ENCODE results near the gene MESD. TPM values are rescaled to one million over a fixed set of nuclear protein-coding genes. Genes with fewer than 3 reads are reported as not detected.

The MESD gene
- total and polyA plus RNA-seq, 9 of the 15 experiments (the other 6 are each of a cell fraction or from before 2014, with no cell fraction given): 11.3 to 39.7 (median 22.8) TPM

- no peak for TF ChIP-seq ERF (CRISPR knock-in tag; IDR thresholded peaks at IDR 0.05)
- peak; percentile 76 for TF ChIP-seq REST (IDR thresholded peaks at IDR 0.05; ENCODE audit: borderline replicate concordance)
- TF ChIP-seq REST (CRISPR knock-in tag; IDR thresholded peaks at IDR 0.05; ENCODE audit: low read depth): no peak
- no peak for TF ChIP-seq NBN (IDR thresholded peaks at IDR 0.05; ENCODE audit: low read depth)
- TF ChIP-seq CBFA2T3 (IDR thresholded peaks at IDR 0.05): no peak
- no peak for TF ChIP-seq ZBTB2 (IDR thresholded peaks at IDR 0.05)
- TF ChIP-seq ZNF655 (CRISPR knock-in tag; IDR thresholded peaks at IDR 0.05): no peak
- TF ChIP-seq CC2D1A (IDR thresholded peaks at IDR 0.05): 0 out of 2 replicates have a peak, but pooled peaks have one; percentile 43
- TF ChIP-seq FOXM1 (IDR thresholded peaks at IDR 0.05; ENCODE audit: low read depth): no peak
- no peak for TF ChIP-seq FOXM1 (CRISPR knock-in tag; IDR thresholded peaks at IDR 0.05; ENCODE audit: low read depth)
- TF ChIP-seq, protein P1, sequence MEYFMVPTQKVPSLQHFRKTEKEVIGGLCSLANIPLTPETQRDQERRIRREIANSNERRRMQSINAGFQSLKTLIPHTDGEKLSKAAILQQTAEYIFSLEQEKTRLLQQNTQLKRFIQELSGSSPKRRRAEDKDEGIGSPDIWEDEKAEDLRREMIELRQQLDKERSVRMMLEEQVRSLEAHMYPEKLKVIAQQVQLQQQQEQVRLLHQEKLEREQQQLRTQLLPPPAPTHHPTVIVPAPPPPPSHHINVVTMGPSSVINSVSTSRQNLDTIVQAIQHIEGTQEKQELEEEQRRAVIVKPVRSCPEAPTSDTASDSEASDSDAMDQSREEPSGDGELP (CRISPR knock-in tag; IDR thresholded peaks at IDR 0.05; ENCODE audit: borderline replicate concordance): no peak
- TF ChIP-seq ZNF740 (CRISPR knock-in tag; IDR thresholded peaks at IDR 0.05): no peak
- TF ChIP-seq ZNF740 (tag; IDR thresholded peaks at IDR 0.05): no peak
- TF ChIP-seq ARID3B (CRISPR knock-in tag; IDR thresholded peaks at IDR 0.05; ENCODE audit: borderline replicate concordance): no peak
- TF ChIP-seq, protein P2, sequence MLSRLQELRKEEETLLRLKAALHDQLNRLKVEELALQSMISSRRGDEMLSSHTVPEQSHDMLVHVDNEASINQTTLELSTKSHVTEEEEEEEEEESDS (CRISPR knock-in tag; IDR thresholded peaks at IDR 0.05): no peak
These were observed 6.6 kb upstream of the MESD start (continued) for GRCh38 chr15:80996247-80996646.
